ENCODE data around the gene HOMER1.
"Not testable (repeated sequence)": the region's sequence is repeated elsewhere in the genome, so short reads cannot be mapped to it uniquely, and the experiment has no call there.

HOMER1 gene

GRCh38 chr5:79430196-79430595 lies 83.7 kb downstream of the HOMER1 start:
- in situ Hi-C loops (cut with MboI; ENCODE audit: low sequenced_read_pairs), result no loop called here

GRCh38 chr5:79423296-79423695 lies 90.6 kb downstream of the HOMER1 start:
- in situ Hi-C loops (cut with MboI; ENCODE audit: low sequenced_read_pairs), result no loop called here

DNA sequence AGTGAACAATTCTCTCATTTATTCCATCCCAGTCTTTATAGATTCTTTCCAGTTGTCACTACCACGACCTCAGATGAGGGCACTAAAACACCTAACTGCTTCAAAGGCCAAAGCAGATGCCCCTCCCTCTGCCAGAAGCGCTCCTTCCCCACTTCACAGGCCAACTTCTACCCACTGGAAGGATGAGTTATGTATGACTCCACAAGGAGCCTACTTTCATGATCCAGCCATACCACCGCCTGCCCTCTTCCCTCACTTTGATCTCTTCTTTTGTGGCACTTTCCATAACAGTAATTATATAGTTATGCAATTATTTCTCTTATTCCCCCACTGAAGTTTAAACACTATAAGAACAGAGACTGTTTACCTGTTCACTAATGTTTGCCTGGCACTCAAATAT lies 93.7 kb downstream of the HOMER1 start:
- in situ Hi-C loops (cut with MboI; ENCODE audit: low sequenced_read_pairs), result no loop called here

- in situ Hi-C loops (cut with MboI; ENCODE audit: low sequenced_read_pairs), result no loop called here
These were observed 95.7 kb downstream of the HOMER1 start for GRCh38 chr5:79418276-79418675.

GRCh38 chr5:79417495-79417894 lies 96.4 kb downstream of the HOMER1 start:
- in situ Hi-C loops (cut with MboI; ENCODE audit: low sequenced_read_pairs), result no loop called here

- in situ Hi-C loops (cut with MboI; ENCODE audit: low sequenced_read_pairs), result no loop called here
These were observed 97.4 kb downstream of the HOMER1 start for GRCh38 chr5:79416499-79416898.

DNA sequence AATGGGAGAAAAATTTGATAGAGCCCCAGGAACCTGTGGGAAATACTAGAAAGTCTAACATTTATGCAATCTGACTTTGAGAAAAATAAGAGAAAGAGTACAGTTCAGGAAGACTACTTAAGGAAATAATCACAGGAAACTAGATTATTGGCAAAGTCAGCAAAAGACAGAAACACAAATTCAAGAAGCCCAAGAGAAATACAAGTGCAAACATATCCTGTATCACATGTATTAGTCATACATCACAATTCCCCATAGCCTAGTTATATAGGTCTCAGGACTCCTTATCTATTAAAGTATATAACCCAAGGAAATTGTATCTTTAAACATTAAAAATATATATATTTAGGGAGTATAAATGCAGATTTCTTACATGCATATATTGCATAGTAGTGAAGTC lies 100.8 kb downstream of the HOMER1 start:
- in situ Hi-C loops (cut with MboI; ENCODE audit: low sequenced_read_pairs), result no loop called here

DNA sequence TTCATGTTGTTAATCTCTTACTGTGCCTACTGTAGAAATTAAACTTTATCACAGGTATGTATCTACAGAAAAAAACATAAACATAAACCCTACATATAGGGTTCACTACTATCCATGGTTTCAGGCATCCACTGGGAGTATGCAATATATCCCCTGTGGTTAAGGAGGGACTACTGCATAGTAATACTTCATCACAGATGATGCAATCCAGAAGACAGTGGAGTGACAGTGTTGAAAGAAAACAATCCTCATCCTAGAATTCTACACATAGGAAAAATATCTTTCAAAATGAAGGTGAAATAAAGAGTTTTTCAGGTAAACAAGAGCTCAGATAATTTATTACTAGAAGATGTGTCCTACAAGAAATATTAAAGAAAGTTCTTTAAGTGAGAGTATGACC lies 105.9 kb downstream of the HOMER1 start:
- in situ Hi-C loops (cut with MboI; ENCODE audit: low sequenced_read_pairs), result no loop called here

- in situ Hi-C loops (cut with MboI; ENCODE audit: low sequenced_read_pairs), result no loop called here
These were observed 106.3 kb downstream of the HOMER1 start for GRCh38 chr5:79407591-79407990.

- in situ Hi-C loops (cut with MboI; ENCODE audit: low sequenced_read_pairs), result no loop called here
These were observed 112.7 kb downstream of the HOMER1 start for GRCh38 chr5:79401216-79401615.

DNA sequence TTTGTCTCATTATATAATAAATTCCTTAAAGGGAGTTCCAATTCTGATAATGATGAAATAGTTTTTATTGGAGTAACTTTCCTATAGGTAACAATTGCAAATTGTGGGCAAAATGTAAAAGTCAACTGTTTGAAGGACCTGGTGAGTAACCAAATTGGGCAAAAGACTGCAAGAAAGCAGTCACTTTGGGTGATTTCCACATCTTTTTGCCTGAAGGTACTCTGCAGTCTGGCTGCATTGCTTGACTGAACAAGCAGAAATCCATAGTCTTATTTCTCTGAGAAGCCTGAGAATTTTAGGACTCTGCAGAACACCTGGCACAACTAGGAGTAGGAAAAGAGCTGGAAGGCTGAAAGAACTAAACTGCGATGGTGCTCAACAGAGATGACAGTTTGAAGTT lies 114.9 kb downstream of the HOMER1 start:
- in situ Hi-C loops (cut with MboI; ENCODE audit: low sequenced_read_pairs), result no loop called here

GRCh38 chr5:79397080-79397479 lies 116.9 kb downstream of the HOMER1 start:
- in situ Hi-C loops (cut with MboI; ENCODE audit: low sequenced_read_pairs), result no loop called here

- in situ Hi-C loops (cut with MboI; ENCODE audit: low sequenced_read_pairs), result no loop called here
These were observed 117.7 kb downstream of the HOMER1 start for GRCh38 chr5:79396265-79396664.

GRCh38 chr5:79395296-79395695 lies 118.6 kb downstream of the HOMER1 start:
- in situ Hi-C loops (cut with MboI; ENCODE audit: low sequenced_read_pairs), result no loop called here

DNA sequence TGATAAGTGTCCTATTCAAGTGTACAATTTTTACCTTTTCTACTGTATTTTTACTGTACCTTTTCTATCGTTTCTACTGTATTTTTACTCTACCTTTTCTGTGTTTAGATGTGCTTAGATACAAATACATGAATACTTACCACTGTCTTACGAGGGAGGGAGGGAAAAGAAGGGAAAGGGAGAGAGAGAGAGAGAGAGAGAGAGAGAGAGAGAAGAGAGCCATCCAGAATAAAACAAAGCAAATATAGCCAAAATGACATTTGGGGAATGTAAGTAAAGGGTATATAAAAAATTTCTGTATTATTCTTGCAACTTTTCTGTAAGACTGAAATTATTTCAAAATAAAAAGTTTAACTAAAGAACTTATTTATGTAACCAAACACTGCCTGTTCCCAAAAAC lies 121.2 kb downstream of the HOMER1 start:
- in situ Hi-C loops (cut with MboI; ENCODE audit: low sequenced_read_pairs), result no loop called here

- in situ Hi-C loops (cut with MboI; ENCODE audit: low sequenced_read_pairs), result no loop called here
These were observed 127.3 kb downstream of the HOMER1 start for GRCh38 chr5:79386679-79387078.

- in situ Hi-C loops (cut with MboI; ENCODE audit: low sequenced_read_pairs), result not testable (repeated sequence)
These were observed 128.8 kb downstream of the HOMER1 start for GRCh38 chr5:79385126-79385525.

GRCh38 chr5:79378510-79379186 lies 135.3 kb downstream of the HOMER1 start:
- in situ Hi-C loops (cut with MboI; ENCODE audit: low sequenced_read_pairs), result no loop called here

- in situ Hi-C loops (cut with MboI; ENCODE audit: low sequenced_read_pairs), result no loop called here
These were observed 156.5 kb downstream of the HOMER1 start for GRCh38 chr5:79357398-79357797.

DNA sequence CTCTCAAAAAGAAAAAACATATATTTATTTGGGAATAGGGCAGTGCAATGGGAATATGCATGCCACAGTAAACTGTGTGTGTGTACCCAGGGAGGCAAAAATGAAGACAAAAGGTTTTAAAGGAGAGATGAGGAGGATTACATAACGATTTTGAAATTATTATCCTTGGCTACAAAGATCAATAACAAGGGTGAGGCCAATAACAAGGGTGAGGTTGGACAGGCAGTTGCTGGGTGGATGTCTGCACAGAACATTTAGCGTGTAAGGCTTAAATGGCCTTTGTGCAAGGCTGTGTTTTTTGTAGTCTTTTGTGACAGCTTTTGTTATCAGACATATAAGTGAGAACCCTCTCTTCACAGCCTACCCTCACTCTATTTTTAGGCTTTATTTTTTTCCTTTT lies 164.1 kb downstream of the HOMER1 start:
- in situ Hi-C loops (cut with MboI; ENCODE audit: low sequenced_read_pairs), result no loop called here

- in situ Hi-C loops (cut with MboI; ENCODE audit: low sequenced_read_pairs), result no loop called here
These were observed 164.9 kb downstream of the HOMER1 start for GRCh38 chr5:79349047-79349446.

- in situ Hi-C loops (cut with MboI; ENCODE audit: low sequenced_read_pairs), result no loop called here
These were observed 167.5 kb downstream of the HOMER1 start for GRCh38 chr5:79346420-79346824.

DNA sequence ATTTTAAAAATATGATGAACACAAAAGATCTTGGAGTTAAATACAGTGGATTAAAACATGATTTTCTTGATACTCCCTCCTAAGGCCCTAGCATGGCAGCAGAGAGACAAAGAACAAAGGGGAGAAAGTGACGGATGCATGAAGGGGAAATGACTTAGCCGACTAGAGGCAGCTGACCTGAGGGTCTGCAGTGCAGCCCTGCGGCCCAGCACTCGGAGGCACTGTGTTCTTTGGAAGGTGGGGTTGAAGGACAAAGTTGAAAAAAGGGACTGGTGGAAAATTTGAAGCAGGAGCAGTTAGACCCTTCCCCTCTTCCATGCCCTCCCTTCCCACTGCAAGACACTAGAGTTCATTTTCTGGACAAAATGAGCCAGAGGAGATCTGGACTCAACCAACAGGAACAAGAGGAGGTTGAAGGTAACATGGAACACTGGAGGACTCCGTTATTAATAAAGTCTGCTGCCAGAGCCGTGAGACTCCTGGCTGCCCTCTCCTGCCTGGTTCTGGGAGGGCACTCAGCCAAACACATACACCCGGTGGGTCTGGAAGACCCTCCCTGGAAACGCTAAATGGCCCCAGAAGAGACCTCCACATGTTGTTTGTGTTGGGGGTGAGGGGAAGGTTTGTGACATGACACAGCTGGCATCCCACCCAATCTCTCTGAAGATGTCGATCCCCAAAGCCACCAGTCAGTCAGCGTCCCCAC lies 179.9 kb downstream of the HOMER1 start:
- in situ Hi-C loops (cut with MboI; ENCODE audit: low sequenced_read_pairs), result no loop called here

Data from HL-60/S4 (cell line).